IMR-90 (cell line): ENCODE results near the gene SLCO3A1. TPM values are rescaled to one million over a fixed set of nuclear protein-coding genes. Genes with fewer than 3 reads are reported as not detected.

Experiments
- ATAC-seq: fragments of 200-7000 bp; cut with Tn5 transposase; 2 replicates; pipeline ENCODE4 v1.9.1; 2020; ENCODE audit warnings: low read depth, mild to moderate bottlenecking, moderate library complexity
- BruUV-seq: library from RNA; stranded (reverse); fragments of 400-500 nt; replicated peaks from 2 replicates; lab custom pipeline; 2021; lab: Mats Ljungman, UMichigan
- CTCF ChIA-PET: fragments of 300-600 bp; formaldehyde crosslinking; extraction: SDS; loops from one replicate; lab custom pipeline; 2021; ENCODE audit warnings: antibody characterized with exemption; lab: Yijun Ruan, JAX
- POLR2A ChIA-PET: fragments of 300-600 bp; sonication (Branson Sonifier 250); formaldehyde crosslinking; loops from one replicate; lab custom pipeline; 2022; ENCODE audit warnings: antibody characterized with exemption; ENCODE audit not compliant: unreplicated experiment; lab: Charles Lee
- DNase-seq: peaks from one replicate; pipeline ENCODE4 v3.0.0; 2013
- H2AFZ ChIP-seq: replicated peaks from 2 replicates; pipeline ENCODE3; 2013; ENCODE audit warnings: low read length, mild to moderate bottlenecking; ENCODE audit not compliant: poor library complexity
- H2AK5ac ChIP-seq: 2 replicates; pipeline ENCODE4 v1.6.1; 2013; ENCODE audit warnings: low read depth, low read length, inconsistent platforms
- H2AK9ac ChIP-seq: replicated peaks from 2 replicates; pipeline ENCODE3; 2013; ENCODE audit warnings: mild to moderate bottlenecking, low read depth, low read length, moderate library complexity; ENCODE audit not compliant: poor library complexity
- H2BK120ac ChIP-seq: 2 replicates; pipeline ENCODE4 v1.6.1; 2013; ENCODE audit warnings: low read depth, low read length, inconsistent platforms
- H2BK15ac ChIP-seq: 3 replicates; pipeline ENCODE4 v1.6.1; 2013; ENCODE audit warnings: low read depth, low read length, inconsistent platforms
- H2BK20ac ChIP-seq: 2 replicates; pipeline ENCODE4 v1.6.1; 2013; ENCODE audit warnings: low read depth, mild to moderate bottlenecking, inconsistent platforms, low read length, moderate library complexity
- H2BK5ac ChIP-seq: 2 replicates; pipeline ENCODE4 v1.6.1; 2013; ENCODE audit warnings: mild to moderate bottlenecking, low read depth, low read length, inconsistent platforms; ENCODE audit not compliant: poor library complexity, severe bottlenecking
- H3K14ac ChIP-seq: replicated peaks from 2 replicates; pipeline ENCODE4 v1.6.1; 2013; ENCODE audit warnings: low read depth, low read length, inconsistent platforms
- H3K18ac ChIP-seq: 2 replicates; pipeline ENCODE4 v1.6.1; 2013; ENCODE audit warnings: low read depth, low read length, control low read depth
- H3K23ac ChIP-seq: 2 replicates; pipeline ENCODE4 v1.6.1; 2013; ENCODE audit warnings: low read depth, low read length, inconsistent platforms
- H3K27ac ChIP-seq: 2 replicates; pipeline ENCODE4 v1.5.1; 2013; ENCODE audit warnings: mild to moderate bottlenecking, control low read depth, low read length; ENCODE audit not compliant: insufficient read depth
- H3K27me3 ChIP-seq: 2 replicates; pipeline ENCODE4 v1.6.1; 2013; ENCODE audit warnings: low read length; ENCODE audit not compliant: control insufficient read depth, insufficient read depth
- H3K36me3 ChIP-seq: 2 replicates; pipeline ENCODE4 v1.6.1; 2013; ENCODE audit warnings: low read length, mixed read lengths; ENCODE audit not compliant: control insufficient read depth, insufficient read depth
- H3K4ac ChIP-seq: 2 replicates; pipeline ENCODE4 v1.6.1; 2013; ENCODE audit warnings: low read depth, low read length, inconsistent platforms
- H3K4me1 ChIP-seq: 2 replicates; pipeline ENCODE4 v1.6.1; 2013; ENCODE audit warnings: low read length, mixed read lengths; ENCODE audit not compliant: control insufficient read depth, insufficient read depth
- H3K4me2 ChIP-seq: 2 replicates; pipeline ENCODE4 v1.6.1; 2013; ENCODE audit warnings: low read depth, mild to moderate bottlenecking, control low read depth, low read length, moderate library complexity
- H3K4me3 ChIP-seq: 2 replicates; pipeline ENCODE4 v1.5.1; 2013; ENCODE audit warnings: low read depth, mild to moderate bottlenecking, control low read depth, low read length, moderate library complexity; ENCODE audit not compliant: insufficient read depth
- H3K56ac ChIP-seq: 2 replicates; pipeline ENCODE4 v1.6.1; 2013; ENCODE audit warnings: low read length, inconsistent platforms; ENCODE audit not compliant: insufficient read depth; ENCODE audit errors: extremely low read depth
- H3K79me1 ChIP-seq, 2 experiments: 2 replicates each; pipeline ENCODE4 v1.6.1; 2013; ENCODE audit warnings: low read length in 2 of 2, inconsistent platforms in 1 of 2, low read depth in 1 of 2
- H3K9ac ChIP-seq: 2 replicates; pipeline ENCODE4 v1.6.1; 2013; ENCODE audit warnings: low read depth, low read length, control low read depth
- H3K9me1 ChIP-seq: 2 replicates; pipeline ENCODE4 v1.6.1; 2013; ENCODE audit warnings: low read length, inconsistent platforms; ENCODE audit not compliant: insufficient read depth
- H3K9me3 ChIP-seq: 2 replicates; pipeline ENCODE4 v1.6.1; 2013; ENCODE audit warnings: low read length; ENCODE audit not compliant: control insufficient read depth, insufficient read depth
- H4K20me1 ChIP-seq: 2 replicates; pipeline ENCODE4 v1.6.1; 2013; ENCODE audit warnings: low read length, inconsistent platforms; ENCODE audit not compliant: insufficient read depth
- H4K5ac ChIP-seq: 2 replicates; pipeline ENCODE4 v1.6.1; 2013; ENCODE audit warnings: mild to moderate bottlenecking, low read depth, low read length, control low read depth
- H4K8ac ChIP-seq, 2 experiments: 2 replicates each; pipeline ENCODE4 v1.6.1; 2013; ENCODE audit warnings: low read depth in 2 of 2, low read length in 2 of 2, control low read depth in 1 of 2, inconsistent platforms in 1 of 2
- H4K91ac ChIP-seq: 2 replicates; pipeline ENCODE4 v1.6.1; 2013; ENCODE audit warnings: low read depth, low read length, inconsistent platforms; ENCODE audit not compliant: insufficient read depth
- BHLHE40 ChIP-seq: fragments of 150-350 bp; IDR thresholded peaks from 2 replicates; pipeline ENCODE4 v1.6.1; 2016; ENCODE audit warnings: mild to moderate bottlenecking, low read depth, low read length
- CEBPB ChIP-seq: IDR thresholded peaks from 2 replicates; pipeline ENCODE4 v1.6.1; 2012; ENCODE audit warnings: low read depth, low read length, improper control_type of control experiment
- CHD1 ChIP-seq: IDR thresholded peaks from 2 replicates; pipeline ENCODE4 v1.6.1; 2012; ENCODE audit warnings: low read depth, low read length, improper control_type of control experiment
- FOS ChIP-seq: fragments of 150-350 bp; IDR thresholded peaks from 2 replicates; pipeline ENCODE4 v1.6.1; 2016; ENCODE audit warnings: low read depth, low read length
- MAFK ChIP-seq: IDR thresholded peaks from 2 replicates; pipeline ENCODE4 v1.6.1; 2012; ENCODE audit warnings: low read depth, low read length, improper control_type of control experiment
- MAZ ChIP-seq: IDR thresholded peaks from 2 replicates; pipeline ENCODE4 v1.6.1; 2012; ENCODE audit warnings: low read depth, mild to moderate bottlenecking, low read length, improper control_type of control experiment, moderate library complexity, borderline replicate concordance
- MXI1 ChIP-seq: IDR thresholded peaks from 2 replicates; pipeline ENCODE4 v1.6.1; 2012; ENCODE audit warnings: low read depth, mild to moderate bottlenecking, low read length, moderate library complexity, borderline replicate concordance
- NFE2L2 ChIP-seq: fragments of 150-350 bp; IDR thresholded peaks from 2 replicates; pipeline ENCODE4 v1.6.1; 2016; ENCODE audit warnings: low read depth, mild to moderate bottlenecking, low read length
- POLR2A ChIP-seq: IDR thresholded peaks from 2 replicates; pipeline ENCODE4 v1.6.1; 2012; ENCODE audit warnings: mild to moderate bottlenecking, low read depth, low read length
- RAD21 ChIP-seq: IDR thresholded peaks from 2 replicates; pipeline ENCODE4 v1.6.1; 2012; ENCODE audit warnings: low read length, improper control_type of control experiment
- RCOR1 ChIP-seq: IDR thresholded peaks from 2 replicates; pipeline ENCODE4 v1.6.1; 2012; ENCODE audit warnings: mild to moderate bottlenecking, low read length, improper control_type of control experiment; ENCODE audit not compliant: insufficient replicate concordance
- RFX5 ChIP-seq: IDR thresholded peaks from 2 replicates; pipeline ENCODE4 v1.8.0; 2012; ENCODE audit warnings: low read depth, mild to moderate bottlenecking, low read length, moderate library complexity
- SMC3 ChIP-seq: fragments of 150-350 bp; IDR thresholded peaks from 2 replicates; pipeline ENCODE4 v1.6.1; 2016; ENCODE audit warnings: low read depth, mild to moderate bottlenecking, antibody characterized with exemption, low read length, moderate library complexity
- WGBS, 2 experiments: methylation state at CpG; one replicate each; pipeline versions ENCODE4 v1.1.5 to v1.1.7; 2013; ENCODE audit warnings: missing lambda C conversion rate in 2 of 2; ENCODE audit not compliant: insufficient read length in 1 of 2; ENCODE audit errors: extremely low coverage in 2 of 2; 5-methylcytosine and 5-hydroxymethylcytosine counted together
- dilution Hi-C: fragments of 300-500 bp; cut with HindIII; formaldehyde crosslinking; loops from one replicate; pipeline ENCODE4 v1.14.3; 2018; ENCODE audit warnings: low sequenced_read_pairs; ENCODE audit not compliant: unreplicated experiment
- in situ Hi-C: fragments of 300-500 bp; cut with MboI; formaldehyde crosslinking; loops from 3 replicates; pipeline ENCODE4 v1.14.3; 2019; ENCODE audit warnings: low sequenced_read_pairs, inconsistent platforms, mixed read lengths
- intact Hi-C: fragments of 100-400 bp; cut with micrococcal nuclease; formaldehyde crosslinking; loops from 2 replicates; pipeline ENCODE4 v1.10.0; 2022
- polyA plus RNA-seq, 3 experiments: library from polyadenylated mRNA; depleted of rRNA; stranded (reverse); fragments of >200 nt; gene quantifications; 2 replicates each; pipeline ENCODE4 v1.2.3, GENCODE V29; 2012; ENCODE audit warnings: low replicate concordance in 1 of 3
- total RNA-seq: library from RNA; depleted of rRNA; stranded (reverse); fragments of >200 nt; gene quantifications from 2 replicates; pipeline ENCODE4 v1.2.3, GENCODE V29; 2012
- TF ChIP-seq, protein P1 (sequence below): conservative IDR thresholded peaks from 2 replicates; pipeline ENCODE4 v1.5.1; 2012; ENCODE audit warnings: mild to moderate bottlenecking, low read depth, low read length, improper control_type of control experiment
- TF ChIP-seq, protein P2 (sequence below): fragments of 150-350 bp; IDR thresholded peaks from 2 replicates; pipeline ENCODE4 v1.6.1; 2017; ENCODE audit warnings: mild to moderate bottlenecking, antibody characterized with exemption, low read length, low read depth
- TF ChIP-seq, protein P3 (sequence below): fragments of 150-350 bp; IDR thresholded peaks from 2 replicates; pipeline ENCODE4 v1.6.1; 2016; ENCODE audit warnings: low read depth, mild to moderate bottlenecking, low read length, moderate library complexity, borderline replicate concordance

The SLCO3A1 gene
- total and polyA plus RNA-seq, 2 of the 4 experiments (the other 2 are of a cell fraction), result 4.7 to 8.1 TPM

DNA sequence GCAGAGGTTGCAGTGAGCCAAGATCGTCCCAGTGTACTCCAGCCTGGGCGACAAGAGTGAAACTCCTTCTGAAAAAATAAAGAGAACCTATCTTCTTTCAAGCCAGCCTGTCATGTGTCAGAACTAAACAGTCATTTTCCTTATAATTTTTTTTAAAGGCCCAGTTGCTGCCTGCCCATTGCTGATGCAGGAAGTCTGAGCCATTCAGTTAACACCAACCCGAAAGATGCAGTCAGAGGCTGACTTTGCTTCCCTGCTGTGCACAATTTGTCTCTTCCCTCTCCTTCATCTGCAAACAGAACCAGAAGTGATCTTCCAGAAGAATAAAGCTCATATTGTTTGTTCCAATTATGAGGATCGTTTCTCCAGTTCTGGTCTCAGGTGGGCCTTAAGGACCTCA lies 220.6 kb downstream of the SLCO3A1 start:
- DNase-seq (no peak), ATAC-seq (no peak)
- Histone ChIP-seq H3K79me1 (no peaks in the 10 kb centered on the region), H3K4ac (no peak overlapping the region), H3K14ac (no peak overlapping the region), H3K23ac (no peak overlapping the region), H3K56ac (no peak overlapping the region), H3K9me3 (no peaks in the 10 kb centered on the region), H4K8ac (no peak overlapping the region), H4K20me1 (no peaks in the 10 kb centered on the region), H3K18ac (no peak overlapping the region), H3K4me2 (no peak overlapping the region), H2AK9ac (no peak overlapping the region), H3K4me1 (peaks cover 2% of the 10 kb centered on the region; the same call in 1 of the 2 replicates), H2AK5ac (no peak overlapping the region), H3K9me1 (peaks cover 4% of the 10 kb centered on the region; the same call in 1 of the 2 replicates), H2BK5ac (no peak overlapping the region), H3K27ac (no peak overlapping the region), H2AFZ (no peak overlapping the region), H2BK15ac (no peak overlapping the region), H3K4me3 (no peak overlapping the region), H3K36me3 (no peaks in the 10 kb centered on the region), H4K5ac (no peak overlapping the region), H3K27me3 (no peaks in the 10 kb centered on the region), H4K91ac (no peak overlapping the region), H2BK120ac (no peak overlapping the region), H3K9ac (no peak overlapping the region), H2BK20ac (no peak overlapping the region)
- no TSS peak for BruUV-seq
- TF ChIP-seq BHLHE40, result no peak
- TF ChIP-seq POLR2A, result no peak
- TF ChIP-seq MAFK, result no peak
- TF ChIP-seq, protein P1, sequence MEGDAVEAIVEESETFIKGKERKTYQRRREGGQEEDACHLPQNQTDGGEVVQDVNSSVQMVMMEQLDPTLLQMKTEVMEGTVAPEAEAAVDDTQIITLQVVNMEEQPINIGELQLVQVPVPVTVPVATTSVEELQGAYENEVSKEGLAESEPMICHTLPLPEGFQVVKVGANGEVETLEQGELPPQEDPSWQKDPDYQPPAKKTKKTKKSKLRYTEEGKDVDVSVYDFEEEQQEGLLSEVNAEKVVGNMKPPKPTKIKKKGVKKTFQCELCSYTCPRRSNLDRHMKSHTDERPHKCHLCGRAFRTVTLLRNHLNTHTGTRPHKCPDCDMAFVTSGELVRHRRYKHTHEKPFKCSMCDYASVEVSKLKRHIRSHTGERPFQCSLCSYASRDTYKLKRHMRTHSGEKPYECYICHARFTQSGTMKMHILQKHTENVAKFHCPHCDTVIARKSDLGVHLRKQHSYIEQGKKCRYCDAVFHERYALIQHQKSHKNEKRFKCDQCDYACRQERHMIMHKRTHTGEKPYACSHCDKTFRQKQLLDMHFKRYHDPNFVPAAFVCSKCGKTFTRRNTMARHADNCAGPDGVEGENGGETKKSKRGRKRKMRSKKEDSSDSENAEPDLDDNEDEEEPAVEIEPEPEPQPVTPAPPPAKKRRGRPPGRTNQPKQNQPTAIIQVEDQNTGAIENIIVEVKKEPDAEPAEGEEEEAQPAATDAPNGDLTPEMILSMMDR, result no peak
- TF ChIP-seq RAD21, result no peak
- TF ChIP-seq CHD1, result no peak
- TF ChIP-seq RCOR1, result no peak
- no peak for TF ChIP-seq MAZ
- TF ChIP-seq, protein P2, sequence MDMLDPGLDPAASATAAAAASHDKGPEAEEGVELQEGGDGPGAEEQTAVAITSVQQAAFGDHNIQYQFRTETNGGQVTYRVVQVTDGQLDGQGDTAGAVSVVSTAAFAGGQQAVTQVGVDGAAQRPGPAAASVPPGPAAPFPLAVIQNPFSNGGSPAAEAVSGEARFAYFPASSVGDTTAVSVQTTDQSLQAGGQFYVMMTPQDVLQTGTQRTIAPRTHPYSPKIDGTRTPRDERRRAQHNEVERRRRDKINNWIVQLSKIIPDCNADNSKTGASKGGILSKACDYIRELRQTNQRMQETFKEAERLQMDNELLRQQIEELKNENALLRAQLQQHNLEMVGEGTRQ, result no peak
- TF ChIP-seq NFE2L2, result no peak
- TF ChIP-seq, protein P3, sequence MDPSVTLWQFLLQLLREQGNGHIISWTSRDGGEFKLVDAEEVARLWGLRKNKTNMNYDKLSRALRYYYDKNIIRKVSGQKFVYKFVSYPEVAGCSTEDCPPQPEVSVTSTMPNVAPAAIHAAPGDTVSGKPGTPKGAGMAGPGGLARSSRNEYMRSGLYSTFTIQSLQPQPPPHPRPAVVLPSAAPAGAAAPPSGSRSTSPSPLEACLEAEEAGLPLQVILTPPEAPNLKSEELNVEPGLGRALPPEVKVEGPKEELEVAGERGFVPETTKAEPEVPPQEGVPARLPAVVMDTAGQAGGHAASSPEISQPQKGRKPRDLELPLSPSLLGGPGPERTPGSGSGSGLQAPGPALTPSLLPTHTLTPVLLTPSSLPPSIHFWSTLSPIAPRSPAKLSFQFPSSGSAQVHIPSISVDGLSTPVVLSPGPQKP, result no peak
- no peak for TF ChIP-seq MXI1
- no peak for TF ChIP-seq RFX5
- no peak for TF ChIP-seq CEBPB
- no peak for TF ChIP-seq SMC3
- no peak for TF ChIP-seq FOS
- ChIA-PET POLR2A (no interaction called here), CTCF (no interaction called here)
- 77% methylated on average over 2 of the region's 4 CpGs; no CpG with 5 or more reads in 1 of the 2 experiments for WGBS, 2 experiments
- dilution Hi-C loops (no loop called here), intact Hi-C loops (loop anchor here (10.0 kb wide), 1 partner anchor 129 kb away; no protein-coding TSS in a partner anchor), in situ Hi-C loops (loop anchor here (5.0 to 10.0 kb wide), 2 partner anchors 227 to 369 kb away; no protein-coding TSS in a partner anchor)
